H1 (cell line): ENCODE results near the gene GMEB2. TPM values are rescaled to one million over a fixed set of nuclear protein-coding genes. Genes with fewer than 3 reads are reported as not detected.

ENCODE experiments used
- USF2 ChIP-seq: IDR thresholded peaks from 2 replicates; pipeline ENCODE4 v1.6.1; 2011; ENCODE audit warnings: low read length, improper control_type of control experiment
- polyA plus RNA-seq, 7 experiments: library from polyadenylated mRNA; depleted of rRNA in 3 of 7; stranded (reverse) in 5 of 7; unstranded in 2 of 7; fragments of >200 nt in 5 of 7; fragments of 200-250 nt in 2 of 7; gene quantifications; 1 replicate in 5 of 7; 2 replicates in 1 of 7; 4 replicates in 1 of 7; pipeline versions ENCODE4 v1.2.1 to v1.2.3, GENCODE V29; 2011 to 2013; ENCODE audit warnings: missing spikeins in 2 of 7, mixed read lengths in 2 of 7
- total RNA-seq: library from RNA; stranded (reverse); fragmentation: NEBNext Ultra II Directional; extraction: Animal tissue kit (Norgen Biotek cat#: 25700); gene quantifications from 2 replicates; pipeline ENCODE4 v1.2.1, GENCODE V29; 2021

GMEB2 gene
- total and polyA plus RNA-seq, 2 of the 8 experiments (the other 6 are each of a cell fraction or from before 2014, with no cell fraction given): 12.9 to 14.2 TPM

GRCh38 chr20:63656451-63656850, 29.6 kb upstream of the GMEB2 start (continued):
- TF ChIP-seq USF2: no peak
